Ascending aorta (tissue), 2 donors: ENCODE results near the gene CORO2A. TPM values are rescaled to one million over a fixed set of nuclear protein-coding genes. Genes with fewer than 3 reads are reported as not detected.

ENCODE experiments used
- DNase-seq, 2 donors: peaks; one replicate each; pipeline ENCODE4 v3.0.0-alpha.2; 2019; ENCODE audit warnings: low spot score in 2 of 2
- H3K27ac ChIP-seq, 2 donors: fragments of 200-600 bp; sonication (generic); one replicate each; pipeline ENCODE4 v1.5.1; 2016 to 2017; ENCODE audit warnings: mild to moderate bottlenecking in 1 of 2
- H3K27me3 ChIP-seq: fragments of 200-600 bp; sonication (generic); one replicate; pipeline ENCODE4 v1.5.1; 2017
- H3K36me3 ChIP-seq, 2 donors: fragments of 200-600 bp; sonication (generic); one replicate each; pipeline ENCODE4 v1.5.1; 2016
- H3K4me1 ChIP-seq, 2 donors: fragments of 200-600 bp; sonication (generic); one replicate each; pipeline ENCODE4 v1.5.1; 2016 to 2017; ENCODE audit warnings: mild to moderate bottlenecking in 1 of 2
- H3K4me3 ChIP-seq, 2 donors: fragments of 200-600 bp; sonication (generic); one replicate each; pipeline ENCODE4 v1.5.1; 2016 to 2017; ENCODE audit warnings: mild to moderate bottlenecking in 1 of 2
- H3K9me3 ChIP-seq, 2 donors: fragments of 200-600 bp; sonication (generic); one replicate each; pipeline ENCODE4 v1.5.1; 2016
- intact Hi-C: fragments of 100-400 bp; cut with DNase I; formaldehyde crosslinking; loops from one replicate; pipeline ENCODE4 v1.15.1; 2023
- total RNA-seq: library from RNA; depleted of rRNA; stranded (reverse); fragments of >200 nt; gene quantifications from one replicate; pipeline ENCODE4 v1.1.0, GENCODE V29; 2016
- TF ChIP-seq, protein P1 (sequence below), 3 experiments: fragments of 200-600 bp in 2 of 3; fragments of 450-650 bp in 1 of 3; sonication (generic) in 2 of 3; IDR thresholded peaks; one replicate each; pipeline ENCODE4 v1.5.1; 2016 to 2019; ENCODE audit warnings: antibody characterized with exemption in 3 of 3, mild to moderate bottlenecking in 1 of 3, moderate library complexity in 1 of 3

The CORO2A gene, protein sequence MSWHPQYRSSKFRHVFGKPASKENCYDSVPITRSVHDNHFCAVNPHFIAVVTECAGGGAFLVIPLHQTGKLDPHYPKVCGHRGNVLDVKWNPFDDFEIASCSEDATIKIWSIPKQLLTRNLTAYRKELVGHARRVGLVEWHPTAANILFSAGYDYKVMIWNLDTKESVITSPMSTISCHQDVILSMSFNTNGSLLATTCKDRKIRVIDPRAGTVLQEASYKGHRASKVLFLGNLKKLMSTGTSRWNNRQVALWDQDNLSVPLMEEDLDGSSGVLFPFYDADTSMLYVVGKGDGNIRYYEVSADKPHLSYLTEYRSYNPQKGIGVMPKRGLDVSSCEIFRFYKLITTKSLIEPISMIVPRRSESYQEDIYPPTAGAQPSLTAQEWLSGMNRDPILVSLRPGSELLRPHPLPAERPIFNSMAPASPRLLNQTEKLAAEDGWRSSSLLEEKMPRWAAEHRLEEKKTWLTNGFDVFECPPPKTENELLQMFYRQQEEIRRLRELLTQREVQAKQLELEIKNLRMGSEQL
- 9.0 TPM for total RNA-seq

DNA sequence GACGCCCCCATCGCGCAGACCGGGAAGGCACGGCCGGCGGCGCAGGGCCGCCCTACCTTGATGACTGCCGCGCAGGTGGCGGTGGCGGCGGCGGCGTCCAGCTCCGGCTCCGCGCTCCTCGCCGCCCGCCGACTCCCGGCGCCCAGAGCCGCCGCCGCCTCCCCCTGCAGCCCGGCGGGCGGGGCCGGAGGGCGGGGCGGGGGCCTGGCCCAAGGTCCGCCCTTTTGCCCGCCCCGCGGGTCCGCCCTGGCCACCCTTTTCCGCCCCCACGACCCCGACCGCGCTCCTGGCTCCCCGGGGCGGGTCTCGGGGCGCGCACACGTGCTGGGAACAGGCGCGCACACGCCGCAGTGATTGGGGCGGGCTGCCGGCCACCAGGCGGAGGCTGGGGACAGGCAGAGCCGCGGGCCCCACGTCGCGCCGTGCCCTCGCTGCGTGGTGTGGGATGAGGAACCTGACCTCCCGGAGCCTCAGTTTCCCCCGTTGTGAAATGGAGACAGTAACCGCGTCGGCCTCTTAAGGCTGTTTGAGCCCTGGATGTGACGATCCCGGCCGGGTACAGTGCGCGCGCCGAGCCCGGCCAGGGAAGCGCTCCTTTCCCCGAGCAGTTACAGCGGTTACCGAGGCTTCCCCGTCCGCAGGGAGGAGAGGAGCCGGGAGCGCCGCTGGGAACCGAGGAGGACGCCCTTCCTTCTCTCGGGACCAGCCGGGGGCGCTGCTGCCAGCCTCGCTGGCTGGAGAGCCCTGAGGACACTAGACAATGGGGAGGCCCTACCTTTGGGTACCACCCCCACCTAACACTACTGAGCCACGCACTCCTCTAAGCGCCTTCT lies at the start of gene CORO2A:
TSS of gene CORO2A (minus strand) at position 135 of the 833 bp plus-strand sequence. CDS start 34,977 bp downstream, outside the sequence.
- Histone ChIP-seq H3K4me1 (no peaks in the 10 kb centered on the region), H3K4me3 (peak within 1 kb of the TSS; percentile 73 to 83), H3K27me3 (no peaks in the 10 kb centered on the region), H3K36me3 (no peaks in the 10 kb centered on the region), H3K27ac (peak within 1 kb of the TSS; percentile 18 to 61), H3K9me3 (no peaks in the 10 kb centered on the region)
- intact Hi-C loops = loop anchor here (2.0 kb wide), 3 partner anchors 62 to 270 kb away; partner anchors contain the start of genes NANS, TBC1D2 and TRMO
- TF ChIP-seq, protein P1, sequence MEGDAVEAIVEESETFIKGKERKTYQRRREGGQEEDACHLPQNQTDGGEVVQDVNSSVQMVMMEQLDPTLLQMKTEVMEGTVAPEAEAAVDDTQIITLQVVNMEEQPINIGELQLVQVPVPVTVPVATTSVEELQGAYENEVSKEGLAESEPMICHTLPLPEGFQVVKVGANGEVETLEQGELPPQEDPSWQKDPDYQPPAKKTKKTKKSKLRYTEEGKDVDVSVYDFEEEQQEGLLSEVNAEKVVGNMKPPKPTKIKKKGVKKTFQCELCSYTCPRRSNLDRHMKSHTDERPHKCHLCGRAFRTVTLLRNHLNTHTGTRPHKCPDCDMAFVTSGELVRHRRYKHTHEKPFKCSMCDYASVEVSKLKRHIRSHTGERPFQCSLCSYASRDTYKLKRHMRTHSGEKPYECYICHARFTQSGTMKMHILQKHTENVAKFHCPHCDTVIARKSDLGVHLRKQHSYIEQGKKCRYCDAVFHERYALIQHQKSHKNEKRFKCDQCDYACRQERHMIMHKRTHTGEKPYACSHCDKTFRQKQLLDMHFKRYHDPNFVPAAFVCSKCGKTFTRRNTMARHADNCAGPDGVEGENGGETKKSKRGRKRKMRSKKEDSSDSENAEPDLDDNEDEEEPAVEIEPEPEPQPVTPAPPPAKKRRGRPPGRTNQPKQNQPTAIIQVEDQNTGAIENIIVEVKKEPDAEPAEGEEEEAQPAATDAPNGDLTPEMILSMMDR (IDR thresholded peaks at IDR 0.05) = peak in 2 of 3 experiments; percentile 10 to 49
- peak in 1 of 2 donors; percentile 83 for DNase-seq

DNA sequence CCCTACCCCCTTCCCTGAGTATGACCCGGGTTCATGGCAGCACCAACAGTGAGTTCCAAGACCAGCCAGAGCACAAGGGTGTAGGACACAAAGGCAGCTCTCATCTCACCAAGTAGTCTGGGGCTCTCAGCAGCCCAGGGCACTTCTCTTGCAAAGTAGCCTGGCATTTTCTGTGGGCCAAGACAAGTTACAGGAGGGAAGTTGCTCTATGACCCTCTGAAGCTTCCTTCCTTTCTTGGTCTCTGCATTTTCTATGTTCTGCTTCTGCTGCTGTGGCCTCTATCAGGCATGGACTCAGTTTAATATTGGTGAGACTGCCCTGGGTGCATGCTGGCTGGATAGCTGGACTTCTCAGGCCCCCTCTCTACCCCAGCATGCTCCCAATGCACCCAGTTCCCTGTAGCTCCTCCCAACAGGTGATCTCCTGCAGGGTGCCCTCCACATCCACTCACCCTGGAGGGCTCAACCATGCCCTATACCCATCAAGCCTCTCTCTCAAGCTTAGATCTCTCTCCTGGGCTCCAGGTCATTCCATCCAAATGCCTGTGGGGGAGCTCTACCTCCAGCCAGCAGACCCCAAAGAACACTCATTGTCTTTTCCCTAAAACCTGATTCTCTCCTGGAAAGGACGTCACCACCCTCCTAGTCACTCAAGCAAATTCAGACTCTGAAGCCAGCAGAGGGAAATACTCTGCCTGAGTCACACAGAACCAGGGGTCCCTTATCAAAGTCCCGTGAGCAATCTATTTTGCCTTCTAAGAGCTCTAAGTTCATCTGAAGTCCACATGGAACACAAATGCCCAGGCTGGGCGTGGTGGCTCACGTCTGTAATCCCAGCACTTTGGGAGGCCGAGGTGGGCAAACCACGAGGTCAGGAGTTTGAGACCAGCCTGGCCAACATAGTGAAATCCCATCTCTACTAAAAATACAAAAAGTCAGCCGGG lies 49.2 kb upstream of the CORO2A start:
- DNase-seq = no peak
- no peak overlapping the region for H3K4me3 ChIP-seq
- H3K9me3 ChIP-seq = no peaks in the 10 kb centered on the region
- intact Hi-C loops = no loop called here
- H3K36me3 ChIP-seq = peaks cover 3 to 12% of the 10 kb centered on the region in 2 donors
- H3K27me3 ChIP-seq = no peaks in the 10 kb centered on the region
- TF ChIP-seq, protein P1 (IDR thresholded peaks at IDR 0.05) = no peak
- no peak overlapping the region for H3K27ac ChIP-seq
- no peaks in the 10 kb centered on the region for H3K4me1 ChIP-seq

DNA sequence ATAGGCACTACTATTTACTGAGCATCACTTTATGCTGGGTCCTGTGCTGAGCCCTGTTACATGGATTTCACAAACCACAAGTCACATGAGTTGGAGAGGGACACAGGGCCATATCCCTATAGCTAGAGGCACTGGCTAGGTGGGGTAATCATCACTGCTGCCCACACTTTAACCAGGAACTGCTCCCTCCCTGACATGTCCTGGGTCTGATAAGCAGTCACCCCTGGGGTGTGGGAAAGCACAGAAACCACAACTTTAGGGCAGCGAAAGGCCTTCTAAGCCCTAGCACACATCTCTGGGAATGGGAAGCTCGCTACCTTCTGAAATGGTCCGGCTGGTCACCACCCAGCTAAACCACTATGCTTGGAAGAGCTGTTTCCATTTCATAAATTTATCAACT lies 48.0 kb upstream of the CORO2A start:
- TF ChIP-seq, protein P1 (IDR thresholded peaks at IDR 0.05) = no peak
- no peak for DNase-seq
- no peaks in the 10 kb centered on the region for H3K4me1 ChIP-seq
- H3K4me3 ChIP-seq = no peak overlapping the region
- no peak overlapping the region for H3K27ac ChIP-seq
- peaks cover 3 to 12% of the 10 kb centered on the region in 2 donors for H3K36me3 ChIP-seq
- intact Hi-C loops = no loop called here
- H3K9me3 ChIP-seq = no peaks in the 10 kb centered on the region
- no peaks in the 10 kb centered on the region for H3K27me3 ChIP-seq

DNA sequence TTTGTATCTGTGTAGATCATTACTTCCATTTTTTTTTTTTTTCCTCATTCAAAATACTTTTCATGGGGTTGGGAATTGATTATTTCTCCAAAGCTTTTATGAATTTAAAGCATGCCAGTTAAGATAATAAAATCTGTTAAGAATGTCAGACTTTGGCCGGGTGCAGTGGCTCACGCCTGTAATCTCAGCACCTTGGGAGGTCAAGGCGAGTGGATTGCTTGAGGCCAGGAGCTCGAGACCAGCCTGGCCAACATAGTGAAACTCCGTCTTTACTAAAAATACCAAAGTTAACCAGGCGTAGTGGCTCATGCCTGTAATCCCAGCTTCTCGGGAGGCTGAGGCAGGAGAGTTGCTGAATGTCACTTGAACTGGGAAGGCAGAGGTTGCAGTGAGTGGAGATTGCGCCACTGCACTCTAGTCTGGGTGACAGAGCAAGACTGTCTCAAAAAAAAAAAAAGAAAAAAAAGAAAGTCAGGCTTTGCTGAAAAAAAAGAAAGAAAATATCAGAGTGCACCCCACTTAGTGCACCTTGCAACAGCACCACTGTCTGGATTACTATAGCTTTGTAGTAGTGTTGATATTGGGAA lies 44.6 kb upstream of the CORO2A start:
- intact Hi-C loops = no loop called here
- peaks cover 14 to 17% of the 10 kb centered on the region in 2 donors for H3K36me3 ChIP-seq
- no peaks in the 10 kb centered on the region for H3K27me3 ChIP-seq
- DNase-seq = no peak
- no peak overlapping the region for H3K27ac ChIP-seq
- no peaks in the 10 kb centered on the region for H3K4me1 ChIP-seq
- H3K9me3 ChIP-seq = no peaks in the 10 kb centered on the region
- TF ChIP-seq, protein P1 (IDR thresholded peaks at IDR 0.05) = no peak
- H3K4me3 ChIP-seq = no peak overlapping the region
